ENCODE results near the gene SLC39A11.

SLC39A11 gene

GRCh38 chr17:72696156-72696555, 396.3 kb downstream of the SLC39A11 start:
- no peak overlapping the region for H3K4me3 ChIP-seq (replicated peaks; ENCODE audit: low read depth, low read length)
- DNase-seq (ENCODE audit: extremely low read depth, low read depth): no peak
- TF ChIP-seq CTCF (IDR thresholded peaks at IDR 0.05; ENCODE audit: low read depth, low read length, missing control alignments): no peak

- DNase-seq (ENCODE audit: extremely low read depth, low read depth): no peak
- TF ChIP-seq CTCF (IDR thresholded peaks at IDR 0.05; ENCODE audit: low read depth, low read length, missing control alignments): no peak
- no peak overlapping the region for H3K4me3 ChIP-seq (replicated peaks; ENCODE audit: low read depth, low read length)
These were observed 398.5 kb downstream of the SLC39A11 start for GRCh38 chr17:72693956-72694355.

- DNase-seq (ENCODE audit: extremely low read depth, low read depth): no peak
- no peak overlapping the region for H3K4me3 ChIP-seq (replicated peaks; ENCODE audit: low read depth, low read length)
- no peak for TF ChIP-seq CTCF (IDR thresholded peaks at IDR 0.05; ENCODE audit: low read depth, low read length, missing control alignments)
These were observed 399.2 kb downstream of the SLC39A11 start for GRCh38 chr17:72693151-72693878.

- DNase-seq (ENCODE audit: extremely low read depth, low read depth): no peak
- no peak overlapping the region for H3K4me3 ChIP-seq (replicated peaks; ENCODE audit: low read depth, low read length)
- TF ChIP-seq CTCF (IDR thresholded peaks at IDR 0.05; ENCODE audit: low read depth, low read length, missing control alignments): no peak
These were observed 399.8 kb downstream of the SLC39A11 start for GRCh38 chr17:72692676-72693075.

DNA sequence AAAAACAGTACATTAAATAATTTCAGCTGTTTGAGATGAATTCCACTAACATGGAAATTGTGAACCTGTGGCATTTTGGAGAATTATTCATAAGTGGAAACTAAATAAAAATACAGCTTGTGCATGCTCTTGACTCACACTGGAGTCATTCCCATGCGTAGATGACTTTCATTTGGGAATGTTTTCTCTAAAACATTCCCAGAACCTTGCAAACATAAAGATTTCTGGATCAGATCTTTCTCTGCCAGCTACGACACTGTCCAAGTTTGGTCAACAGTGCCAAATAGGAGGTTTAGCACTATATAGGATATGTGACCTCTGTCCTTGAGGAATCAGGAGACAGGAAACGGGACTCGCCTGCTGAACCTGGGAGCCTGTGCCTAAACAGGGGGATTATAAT, 400.9 kb downstream of the SLC39A11 start:
- no peak for TF ChIP-seq CTCF (IDR thresholded peaks at IDR 0.05; ENCODE audit: low read depth, low read length, missing control alignments)
- no peak for DNase-seq (ENCODE audit: extremely low read depth, low read depth)

GRCh38 chr17:72691017-72691416, 401.5 kb downstream of the SLC39A11 start:
- H3K4me3 ChIP-seq (replicated peaks; ENCODE audit: low read depth, low read length): no peak overlapping the region
- no peak for DNase-seq (ENCODE audit: extremely low read depth, low read depth)
- TF ChIP-seq CTCF (IDR thresholded peaks at IDR 0.05; ENCODE audit: low read depth, low read length, missing control alignments): no peak

More for the DNA sequence above, 400.9 kb downstream of the SLC39A11 start:
- H3K4me3 ChIP-seq (replicated peaks; ENCODE audit: low read depth, low read length): no peak overlapping the region

GRCh38 chr17:72687886-72688285, 404.6 kb downstream of the SLC39A11 start:
- no peak overlapping the region for H3K4me3 ChIP-seq (replicated peaks; ENCODE audit: low read depth, low read length)
- TF ChIP-seq CTCF (IDR thresholded peaks at IDR 0.05; ENCODE audit: low read depth, low read length, missing control alignments): no peak
- no peak for DNase-seq (ENCODE audit: extremely low read depth, low read depth)
